K562 (cell line): Measurements from ENCODE around the gene GARIN1A. TPM values are rescaled to one million over a fixed set of nuclear protein-coding genes. Genes with fewer than 3 reads are reported as not detected.
"Not testable (repeated sequence)": the region's sequence is repeated elsewhere in the genome, so short reads cannot be mapped to it uniquely, and the experiment has no call there.

Experiments
- ATAC-seq: fragments of 200-7000 bp; cut with Tn5 transposase; 3 replicates; pipeline ENCODE4 v1.9.1; 2020; ENCODE audit warnings: moderate library complexity
- BruUV-seq: library from RNA; stranded (reverse); fragments of 400-500 nt; replicated peaks from 2 replicates; lab custom pipeline; 2021; lab: Mats Ljungman, UMichigan
- CTCF ChIA-PET: fragments of 300-600 bp; formaldehyde crosslinking; extraction: SDS; loops from one replicate; lab custom pipeline; 2021; ENCODE audit warnings: low intra/inter-chr PET ratio; lab: Yijun Ruan, JAX
- POLR2A ChIA-PET: fragments of 300-600, 350-650 bp; sonication (Branson Sonifier 250); formaldehyde crosslinking; extraction: SDS; loops from one replicate; lab custom pipeline; 2021; ENCODE audit warnings: antibody characterized with exemption, inconsistent platforms; lab: Yijun Ruan, JAX
- DNase-seq, 4 experiments: peaks; one replicate each; pipeline versions ENCODE4 v3.0.0 to v3.0.0-alpha.2; 2011 to 2018; ENCODE audit warnings: low spot score in 3 of 4, mixed read lengths in 3 of 4; ENCODE audit errors: extremely low read depth in 1 of 4
- FAIRE-seq: peaks from 2 replicates; lab custom pipeline; 2011; peaks lifted over from hg19 to GRCh38; lab: Jason Lieb, UNC
- H2AFZ ChIP-seq: 2 replicates; pipeline ENCODE4 v1.6.0; 2011; ENCODE audit warnings: low read depth, low read length, control low read depth, inconsistent platforms
- H3K27ac ChIP-seq: fragments of 200-600 bp; 3 replicates; pipeline ENCODE4 v1.8.0; 2011; ENCODE audit warnings: low read depth, mild to moderate bottlenecking, control low read depth, inconsistent platforms, low read length, moderate library complexity, mixed read lengths; ENCODE audit errors: extremely low read depth
- H3K27me3 ChIP-seq, 2 experiments: fragments of 300-600 bp in 1 of 2; 2 replicates in 1 of 2; 3 replicates in 1 of 2; pipeline versions ENCODE4 v1.6.0 to v1.8.0; 2011; ENCODE audit warnings: inconsistent platforms in 2 of 2, low read length in 2 of 2, mild to moderate bottlenecking in 1 of 2, mixed read lengths in 1 of 2, moderate library complexity in 1 of 2; ENCODE audit not compliant: control insufficient read depth in 2 of 2, insufficient read depth in 2 of 2
- H3K36me3 ChIP-seq: fragments of 300-600 bp; 3 replicates; pipeline ENCODE4 v1.8.0; 2011; ENCODE audit warnings: mild to moderate bottlenecking, low read length, inconsistent platforms; ENCODE audit not compliant: control insufficient read depth, insufficient read depth
- H3K4me1 ChIP-seq, 2 experiments: fragments of 200-600 bp in 1 of 2; replicated peaks in 1 of 2; 2 replicates in 1 of 2; 3 replicates in 1 of 2; pipeline versions ENCODE4 v1.5.1 to v1.8.0; 2011; ENCODE audit warnings: inconsistent platforms in 2 of 2, low read length in 2 of 2, mild to moderate bottlenecking in 1 of 2, mixed read lengths in 1 of 2, moderate library complexity in 1 of 2; ENCODE audit not compliant: control insufficient read depth in 2 of 2, insufficient read depth in 2 of 2
- H3K4me2 ChIP-seq: 2 replicates; pipeline ENCODE4 v1.6.1; 2011; ENCODE audit warnings: low read length, control low read depth, inconsistent platforms, mixed read lengths; ENCODE audit not compliant: insufficient read depth
- H3K4me3 ChIP-seq: fragments of 200-600 bp; sonication (generic), shearing (Covaris generic); 2 replicates; pipeline ENCODE4 v1.5.1; 2016; ENCODE audit warnings: control low read depth, inconsistent platforms
- H3K79me2 ChIP-seq: fragments of 200-600 bp; 3 replicates; pipeline ENCODE4 v1.8.0; 2011; ENCODE audit warnings: low read length, inconsistent platforms; ENCODE audit not compliant: control insufficient read depth, insufficient read depth
- H3K9ac ChIP-seq, 2 experiments: 2 replicates each; pipeline versions ENCODE4 v1.6.0 to v1.6.1; 2011; ENCODE audit warnings: low read depth in 2 of 2, low read length in 2 of 2, control low read depth in 1 of 2, inconsistent platforms in 1 of 2, mild to moderate bottlenecking in 1 of 2, mixed read lengths in 1 of 2; ENCODE audit not compliant: insufficient read depth in 1 of 2
- H3K9me1 ChIP-seq: one replicate; pipeline ENCODE4 v1.6.0; 2011; ENCODE audit warnings: inconsistent platforms, mild to moderate bottlenecking, low read length, moderate library complexity; ENCODE audit not compliant: control insufficient read depth, insufficient read depth
- H3K9me3 ChIP-seq: replicated peaks from 2 replicates; pipeline ENCODE4 v1.5.1; 2011; ENCODE audit warnings: low read depth, low read length, inconsistent platforms; ENCODE audit not compliant: control insufficient read depth, insufficient read depth
- H4K20me1 ChIP-seq: replicated peaks from 2 replicates; pipeline ENCODE4 v1.6.1; 2011; ENCODE audit warnings: low read length, inconsistent platforms, mixed read lengths; ENCODE audit not compliant: control insufficient read depth, insufficient read depth
- C11orf30 ChIP-seq: fragments of 450-650 bp; IDR thresholded peaks from 2 replicates; pipeline ENCODE4 v1.6.1; 2016; ENCODE audit warnings: low read depth, mild to moderate bottlenecking
- NCOA1 ChIP-seq: fragments of 450-650 bp; IDR thresholded peaks from 2 replicates; pipeline ENCODE4 v1.6.1; 2016; ENCODE audit warnings: low read depth
- NCOA2 ChIP-seq, 2 experiments: fragments of 450-650 bp; IDR thresholded peaks; 2 replicates each; pipeline ENCODE4 v1.6.1; 2018; ENCODE audit warnings: mild to moderate bottlenecking in 2 of 2, moderate library complexity in 1 of 2; ENCODE audit not compliant: partially characterized antibody in 2 of 2
- PCBP1 ChIP-seq: fragments of 200-400 bp; formaldehyde crosslinking; IDR thresholded peaks from 2 replicates; pipeline ENCODE4 v1.6.1; 2018; ENCODE audit warnings: mild to moderate bottlenecking, low read depth, low read length; ENCODE audit not compliant: poor library complexity, severe bottlenecking
- POLR2G ChIP-seq: fragments of 200-400 bp; formaldehyde crosslinking; IDR thresholded peaks from 2 replicates; pipeline ENCODE4 v1.6.1; 2017; ENCODE audit warnings: low read depth, mild to moderate bottlenecking, antibody characterized with exemption, low read length, moderate library complexity
- RBM22 ChIP-seq: fragments of 200-400 bp; formaldehyde crosslinking; IDR thresholded peaks from 2 replicates; pipeline ENCODE4 v1.6.1; 2018; ENCODE audit warnings: low read length, low read depth; ENCODE audit not compliant: poor library complexity, severe bottlenecking
- SAFB ChIP-seq: fragments of 200-400 bp; formaldehyde crosslinking; IDR thresholded peaks from 2 replicates; pipeline ENCODE4 v1.6.1; 2017; ENCODE audit warnings: low read depth, low read length, borderline replicate concordance
- SREBF1 ChIP-seq: fragments of 150-350 bp; IDR thresholded peaks from 2 replicates; pipeline ENCODE4 v1.6.1; 2014; ENCODE audit warnings: antibody characterized with exemption, low read depth, low read length, borderline replicate concordance
- THRA ChIP-seq: fragments of 450-650 bp; IDR thresholded peaks from 2 replicates; pipeline ENCODE4 v1.6.1; 2017; ENCODE audit warnings: mild to moderate bottlenecking, moderate library complexity
- ZNF316 ChIP-seq: fragments of 450-650 bp; IDR thresholded peaks from 2 replicates; pipeline ENCODE4 v1.6.1; 2016
- ZNF431 ChIP-seq: sonication (generic); formaldehyde crosslinking; IDR thresholded peaks from 2 replicates; pipeline ENCODE4 v1.8.0; 2022; ENCODE audit warnings: mild to moderate bottlenecking, missing genetic modification reagents
- ZNF778 ChIP-seq: fragments of 450-650 bp; formaldehyde crosslinking; IDR thresholded peaks from 2 replicates; pipeline ENCODE4 v1.4.0; 2020; ENCODE audit warnings: mild to moderate bottlenecking, moderate library complexity
- WGBS: fragments of 100-300 bp; shearing (Covaris generic); methylation state at CpG from one replicate; pipeline ENCODE4 v1.1.6; 2016; ENCODE audit warnings: low coverage, mixed read lengths; ENCODE audit not compliant: insufficient coverage; ENCODE audit errors: missing lambda C conversion rate; 5-methylcytosine and 5-hydroxymethylcytosine counted together
- in situ Hi-C: fragments of 300-500 bp; cut with MboI; formaldehyde crosslinking; loops from 4 replicates; pipeline ENCODE4 v1.15.0; 2018; ENCODE audit warnings: inconsistent platforms, mixed read lengths
- intact Hi-C: fragments of 100-400 bp; cut with micrococcal nuclease; formaldehyde crosslinking; loops from 2 replicates; pipeline ENCODE4 v1.14.2; 2022
- polyA plus RNA-seq, 8 experiments: library from polyadenylated mRNA; depleted of rRNA in 4 of 8; stranded (reverse) in 5 of 8; unstranded in 3 of 8; fragments of >200 nt; fragmentation: Nextera tagmentation in 2 of 8; fragmentation: Illumina TruSeq in 1 of 8; extraction: Ambion mirVana in 2 of 8; extraction: Trizol in 1 of 8; gene quantifications; 2 replicates each; pipeline versions ENCODE4 v1.2.1 to v1.2.3, GENCODE V29; 2011 to 2014; ENCODE audit warnings: inconsistent platforms in 1 of 8, missing spikeins in 1 of 8
- total RNA-seq, 7 experiments: library from RNA; depleted of rRNA in 6 of 7; stranded (reverse); fragments of >200 nt in 6 of 7; fragmentation: Illumina TruSeq in 2 of 7; extraction: Trizol in 2 of 7; gene quantifications; 2 replicates each; pipeline versions ENCODE4 v1.2.1 to v1.2.3, GENCODE V29; 2011 to 2021; ENCODE audit warnings: low replicate concordance in 1 of 7
- TF ChIP-seq, protein P1 (sequence below): fragments of 450-650 bp; IDR thresholded peaks from 2 replicates; pipeline ENCODE4 v1.6.1; 2016

GARIN1A gene
- total and polyA plus RNA-seq, 9 of the 15 experiments (the other 6 are each of a cell fraction or from before 2014, with no cell fraction given), result 0.01 to 0.41 (median 0.04) TPM; not detected in 3

- CTCF ChIA-PET, H3K79me2 ChIP-seq, H3K4me1 ChIP-seq, intact Hi-C loops, H2AFZ ChIP-seq, H3K36me3 ChIP-seq, FAIRE-seq, H3K27me3 ChIP-seq, in situ Hi-C loops, H3K9me1 ChIP-seq, BruUV-seq, H3K9ac ChIP-seq, H3K4me3 ChIP-seq, H3K4me2 ChIP-seq, H3K27ac ChIP-seq, H3K9me3 ChIP-seq, H4K20me1 ChIP-seq, DNase-seq: not testable (repeated sequence)
- peak; percentile 52 for ATAC-seq
- POLR2A ChIA-PET, result interaction anchor here (0.7 kb wide), 1 partner anchor 69 kb away, joined by 3 read pairs; no protein-coding TSS in a partner anchor
- WGBS, result 50% methylated on average over 1 of the region's 5 CpGs
- TF ChIP-seq, protein P1, sequence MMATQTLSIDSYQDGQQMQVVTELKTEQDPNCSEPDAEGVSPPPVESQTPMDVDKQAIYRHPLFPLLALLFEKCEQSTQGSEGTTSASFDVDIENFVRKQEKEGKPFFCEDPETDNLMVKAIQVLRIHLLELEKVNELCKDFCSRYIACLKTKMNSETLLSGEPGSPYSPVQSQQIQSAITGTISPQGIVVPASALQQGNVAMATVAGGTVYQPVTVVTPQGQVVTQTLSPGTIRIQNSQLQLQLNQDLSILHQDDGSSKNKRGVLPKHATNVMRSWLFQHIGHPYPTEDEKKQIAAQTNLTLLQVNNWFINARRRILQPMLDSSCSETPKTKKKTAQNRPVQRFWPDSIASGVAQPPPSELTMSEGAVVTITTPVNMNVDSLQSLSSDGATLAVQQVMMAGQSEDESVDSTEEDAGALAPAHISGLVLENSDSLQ, result peak; percentile 94
- TF ChIP-seq C11orf30, result peak; percentile 56
- peak; percentile 50 for TF ChIP-seq RBM22
- TF ChIP-seq ZNF316, result peak; percentile 45
- peak; percentile 55 for TF ChIP-seq POLR2G
Measured at GRCh38 chr7:128658428-128658827, 13.7 kb upstream of the GARIN1A start.

DNA sequence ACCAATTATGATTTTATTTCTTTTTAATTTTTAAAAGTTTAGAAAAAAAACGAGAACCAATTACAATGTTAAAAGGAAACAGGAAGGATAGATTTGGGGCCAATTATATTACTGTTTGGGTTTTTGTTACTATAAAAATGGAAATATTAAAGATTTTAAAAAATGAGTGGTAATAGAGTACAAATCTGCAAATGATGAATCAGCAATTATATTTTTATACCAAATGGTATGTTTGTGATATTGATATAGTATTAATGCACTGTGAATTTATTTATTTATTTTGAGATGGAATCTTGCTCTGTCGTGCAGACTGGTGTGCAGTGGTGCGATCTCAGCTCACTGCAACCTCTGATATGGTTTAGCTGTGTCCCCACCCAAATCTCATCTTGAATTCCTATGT is 11.5 kb upstream of the GARIN1A start:
- Histone ChIP-seq H3K4me1 (no peaks in the 10 kb centered on the region), H3K27ac (no peak overlapping the region), H3K79me2 (no peaks in the 10 kb centered on the region), H2AFZ (no peak overlapping the region), H3K4me2 (no peak overlapping the region), H3K9me1 (no peaks in the 10 kb centered on the region), H3K9ac (no peak overlapping the region), H3K4me3 (no peak overlapping the region), H3K27me3 (no peaks in the 10 kb centered on the region), H4K20me1 (no peaks in the 10 kb centered on the region), H3K9me3 (no peaks in the 10 kb centered on the region; the same call in 1 of the 2 replicates), H3K36me3 (no peaks in the 10 kb centered on the region)
- FAIRE-seq (no peak), DNase-seq (no peak), ATAC-seq (no peak)
- no TSS peak for BruUV-seq
- WGBS, result 76% methylated on average over 3 of the region's 3 CpGs
- in situ Hi-C loops, result no loop called here
- ChIA-PET CTCF (interaction anchor here (0.6 kb wide), 1 partner anchor 203 kb away, joined by 4 read pairs; no protein-coding TSS in a partner anchor), POLR2A (no interaction called here)
- intact Hi-C loops, result no loop called here
- TF ChIP-seq ZNF316, result peak; percentile 94
- peak; percentile 85 for TF ChIP-seq C11orf30
- no peak for TF ChIP-seq THRA
- no peak for TF ChIP-seq NCOA2 (IDR thresholded peaks at IDR 0.05; ENCODE audit: partially characterized antibody in 2 of 2)
- no peak for TF ChIP-seq ZNF778
- TF ChIP-seq SAFB, result no peak
- no peak for TF ChIP-seq SREBF1
- no peak for TF ChIP-seq ZNF431
- no peak for TF ChIP-seq NCOA1
- no peak for TF ChIP-seq PCBP1
